SJSA1 (cell line): ENCODE data around the gene NT5C2. TPM values are rescaled to one million over a fixed set of nuclear protein-coding genes. Genes with fewer than 3 reads are reported as not detected.
A peak's percentile ranks its signal among the peaks of the same experiment; 100 is the strongest.
"Not testable (repeated sequence)": the region's sequence is repeated elsewhere in the genome, so short reads cannot be mapped to it uniquely, and the experiment has no call there.

ENCODE experiments used
- DNase-seq, 2 experiments: peaks; one replicate each; pipeline ENCODE4 v3.0.0-alpha.2; 2015 to 2020; ENCODE audit warnings: low spot score in 2 of 2, low read depth in 1 of 2
- H3K27ac ChIP-seq: fragments of 250-450 bp; sonication (Bioruptor Pico); 2 replicates; pipeline ENCODE4 v1.5.1; 2020; ENCODE audit warnings: mild to moderate bottlenecking, moderate library complexity
- H3K27me3 ChIP-seq: fragments of 250-450 bp; sonication (Bioruptor Pico); replicated peaks from 2 replicates; pipeline ENCODE4 v1.5.1; 2020; ENCODE audit warnings: mild to moderate bottlenecking, moderate library complexity
- H3K36me3 ChIP-seq: fragments of 250-450 bp; sonication (Bioruptor Pico); 2 replicates; pipeline ENCODE4 v1.5.1; 2020; ENCODE audit warnings: mild to moderate bottlenecking
- H3K4me1 ChIP-seq: fragments of 250-450 bp; sonication (Bioruptor Pico); replicated peaks from 2 replicates; pipeline ENCODE4 v1.6.1; 2021; ENCODE audit warnings: mild to moderate bottlenecking
- H3K4me3 ChIP-seq: fragments of 250-450 bp; sonication (Bioruptor Pico); 2 replicates; pipeline ENCODE4 v1.5.1; 2020; ENCODE audit warnings: mild to moderate bottlenecking
- H3K9me3 ChIP-seq: fragments of 250-450 bp; sonication (Bioruptor Pico); replicated peaks from 2 replicates; pipeline ENCODE4 v1.5.1; 2020; ENCODE audit warnings: mild to moderate bottlenecking
- total RNA-seq: library from RNA; depleted of rRNA; stranded (reverse); fragments of >200 nt; shearing (Covaris generic); gene quantifications from 2 replicates; pipeline ENCODE4 v1.2.3, GENCODE V29; 2014

NT5C2 gene
- total RNA-seq, 1 experiment from 2014 or later = 97.2 TPM

DNA sequence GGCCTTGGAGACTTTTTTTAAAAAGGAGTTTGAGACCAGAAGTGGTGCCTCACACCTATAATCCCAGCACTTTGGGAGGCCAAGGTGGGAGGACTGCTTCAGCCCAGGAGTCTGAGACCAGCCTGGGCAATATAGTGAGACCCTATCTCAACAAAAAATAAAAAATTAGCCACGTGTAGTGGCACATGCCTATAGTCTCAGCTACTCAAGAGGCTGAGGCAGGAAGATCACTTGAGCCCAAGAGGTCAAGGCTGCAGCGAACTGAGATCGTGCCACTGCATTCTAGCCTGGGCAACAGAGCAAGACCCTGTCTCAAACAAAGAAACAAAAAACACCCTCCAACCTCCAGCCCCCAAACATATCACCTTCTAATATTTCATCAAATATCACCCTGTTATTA, 49.4 kb downstream of the NT5C2 start:
- H3K4me1 ChIP-seq = peaks cover 30% of the 10 kb centered on the region
- H3K4me3 ChIP-seq, H3K27ac ChIP-seq: not testable (repeated sequence)

GRCh38 chr10:103141950-103142349, 51.1 kb downstream of the NT5C2 start:
- Histone ChIP-seq H3K9me3 (no peaks in the 10 kb centered on the region), H3K4me1 (peaks cover 30% of the 10 kb centered on the region)
- DNase-seq = peak in 1 of 2 experiments; percentile 23

More for the DNA sequence above, 49.4 kb downstream of the NT5C2 start:
- H3K27me3 ChIP-seq, DNase-seq, H3K9me3 ChIP-seq: not testable (repeated sequence)
- H3K36me3 ChIP-seq = peaks cover 25% of the 10 kb centered on the region

DNA sequence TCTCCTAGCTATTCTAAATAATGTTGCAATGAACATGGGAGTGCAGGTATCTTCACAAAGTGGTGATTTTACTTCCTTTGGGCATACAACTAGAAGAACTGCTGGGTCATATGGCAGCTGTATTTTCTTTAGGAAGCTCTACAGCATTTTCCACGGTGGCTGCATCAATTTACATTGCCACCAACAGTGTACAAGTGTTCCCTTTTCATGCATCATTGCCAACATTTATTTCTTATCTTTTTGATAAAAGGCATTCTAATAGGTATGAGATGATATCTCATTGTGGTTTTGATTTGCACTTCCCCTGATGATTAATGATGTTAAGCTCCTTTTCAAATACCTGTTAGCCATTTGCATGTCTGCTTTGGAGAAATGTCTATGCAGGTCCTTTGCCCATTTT, 52.6 kb downstream of the NT5C2 start:
- Histone ChIP-seq H3K27ac (no peak overlapping the region), H3K27me3 (no peaks in the 10 kb centered on the region), H3K9me3 (no peaks in the 10 kb centered on the region), H3K4me1 (peaks cover 17% of the 10 kb centered on the region), H3K36me3 (peaks cover 41% of the 10 kb centered on the region), H3K4me3 (no peak overlapping the region)
- no peak for DNase-seq

More at GRCh38 chr10:103141950-103142349, 51.1 kb downstream of the NT5C2 start:
- Histone ChIP-seq H3K36me3 (peaks cover 34% of the 10 kb centered on the region), H3K27me3 (no peaks in the 10 kb centered on the region), H3K27ac (no peak overlapping the region), H3K4me3 (no peak overlapping the region)

DNA sequence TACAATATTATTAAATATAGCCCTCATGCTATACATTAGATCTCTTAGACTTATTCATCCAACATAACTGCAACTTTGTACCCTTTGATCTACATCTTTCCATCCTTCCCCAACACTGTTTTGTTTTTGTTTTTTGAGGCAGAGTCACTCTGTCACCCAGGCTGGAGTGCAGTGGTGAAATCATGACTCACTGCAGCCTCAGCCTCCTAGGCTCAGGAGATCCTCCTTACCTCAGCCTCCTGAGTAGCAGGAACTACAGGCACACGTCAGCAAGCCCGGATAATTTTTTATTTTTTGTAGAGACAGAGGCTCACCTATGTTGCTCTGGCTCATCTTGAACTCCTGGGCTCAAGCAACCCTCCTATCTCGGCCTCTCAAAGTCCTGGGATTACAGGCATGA, 53.3 kb downstream of the NT5C2 start:
- Histone ChIP-seq H3K27ac (no peak overlapping the region), H3K4me3 (no peak overlapping the region), H3K36me3 (peaks cover 48% of the 10 kb centered on the region), H3K9me3 (no peaks in the 10 kb centered on the region), H3K4me1 (peaks cover 10% of the 10 kb centered on the region), H3K27me3 (no peaks in the 10 kb centered on the region)
- no peak for DNase-seq

DNA sequence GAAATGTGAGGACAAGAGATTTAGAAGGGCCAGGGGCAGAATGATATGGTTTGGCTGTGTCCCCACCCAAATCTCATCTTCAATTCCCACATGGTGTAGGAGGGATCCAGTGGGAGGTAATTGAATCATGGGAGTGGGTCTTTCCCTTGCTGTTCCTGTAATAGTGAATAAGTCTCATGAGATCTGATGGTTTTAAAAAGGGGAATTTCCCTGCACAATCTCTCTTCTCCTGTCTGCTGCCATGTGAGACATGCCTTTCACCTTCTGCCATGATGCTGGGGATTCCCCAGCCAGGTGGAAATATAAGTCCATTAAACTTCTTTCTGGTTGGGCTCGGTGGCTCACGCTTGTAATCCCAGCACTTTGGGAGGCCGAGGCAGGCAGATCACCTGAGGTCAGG, 57.9 kb downstream of the NT5C2 start:
- peaks cover 55% of the 10 kb centered on the region for H3K36me3 ChIP-seq
- H3K4me1 ChIP-seq, H3K27me3 ChIP-seq, H3K9me3 ChIP-seq, H3K27ac ChIP-seq, H3K4me3 ChIP-seq, DNase-seq: not testable (repeated sequence)

GRCh38 chr10:103130910-103131309, 62.2 kb downstream of the NT5C2 start:
- no peak overlapping the region for H3K4me3 ChIP-seq
- DNase-seq = no peak
- no peaks in the 10 kb centered on the region for H3K4me1 ChIP-seq
- no peaks in the 10 kb centered on the region for H3K27me3 ChIP-seq
- H3K9me3 ChIP-seq = no peaks in the 10 kb centered on the region
- peaks cover 37% of the 10 kb centered on the region for H3K36me3 ChIP-seq
- no peak overlapping the region for H3K27ac ChIP-seq

- not testable (repeated sequence) for H3K27me3 ChIP-seq, H3K4me1 ChIP-seq, DNase-seq, H3K4me3 ChIP-seq, H3K9me3 ChIP-seq, H3K27ac ChIP-seq
- peaks cover 37% of the 10 kb centered on the region for H3K36me3 ChIP-seq
Observed at GRCh38 chr10:103130180-103130579, 62.9 kb downstream of the NT5C2 start.

DNA sequence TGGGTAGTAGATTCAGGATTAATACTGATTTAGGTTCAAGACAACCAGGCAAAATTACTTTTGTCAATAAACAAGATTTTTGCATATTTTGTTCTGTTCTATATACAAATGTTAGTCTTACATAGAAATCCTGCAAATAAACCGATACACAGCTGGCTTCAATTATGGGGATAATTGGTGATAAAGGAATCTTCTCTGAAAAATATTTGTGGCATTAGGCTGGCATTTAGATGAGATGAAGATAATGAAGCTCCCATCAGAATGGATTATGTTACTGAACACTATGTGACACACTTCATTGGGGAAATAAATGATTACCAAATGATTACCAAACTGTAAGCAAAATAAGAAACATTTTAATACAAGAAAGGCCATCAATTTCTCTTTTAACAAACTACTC, 65.8 kb downstream of the NT5C2 start:
- Histone ChIP-seq H3K27ac (no peak overlapping the region), H3K4me1 (no peaks in the 10 kb centered on the region), H3K27me3 (no peaks in the 10 kb centered on the region), H3K9me3 (no peaks in the 10 kb centered on the region), H3K36me3 (peaks cover 25% of the 10 kb centered on the region; the same call in 1 of the 2 replicates), H3K4me3 (no peak overlapping the region)
- DNase-seq = no peak

DNA sequence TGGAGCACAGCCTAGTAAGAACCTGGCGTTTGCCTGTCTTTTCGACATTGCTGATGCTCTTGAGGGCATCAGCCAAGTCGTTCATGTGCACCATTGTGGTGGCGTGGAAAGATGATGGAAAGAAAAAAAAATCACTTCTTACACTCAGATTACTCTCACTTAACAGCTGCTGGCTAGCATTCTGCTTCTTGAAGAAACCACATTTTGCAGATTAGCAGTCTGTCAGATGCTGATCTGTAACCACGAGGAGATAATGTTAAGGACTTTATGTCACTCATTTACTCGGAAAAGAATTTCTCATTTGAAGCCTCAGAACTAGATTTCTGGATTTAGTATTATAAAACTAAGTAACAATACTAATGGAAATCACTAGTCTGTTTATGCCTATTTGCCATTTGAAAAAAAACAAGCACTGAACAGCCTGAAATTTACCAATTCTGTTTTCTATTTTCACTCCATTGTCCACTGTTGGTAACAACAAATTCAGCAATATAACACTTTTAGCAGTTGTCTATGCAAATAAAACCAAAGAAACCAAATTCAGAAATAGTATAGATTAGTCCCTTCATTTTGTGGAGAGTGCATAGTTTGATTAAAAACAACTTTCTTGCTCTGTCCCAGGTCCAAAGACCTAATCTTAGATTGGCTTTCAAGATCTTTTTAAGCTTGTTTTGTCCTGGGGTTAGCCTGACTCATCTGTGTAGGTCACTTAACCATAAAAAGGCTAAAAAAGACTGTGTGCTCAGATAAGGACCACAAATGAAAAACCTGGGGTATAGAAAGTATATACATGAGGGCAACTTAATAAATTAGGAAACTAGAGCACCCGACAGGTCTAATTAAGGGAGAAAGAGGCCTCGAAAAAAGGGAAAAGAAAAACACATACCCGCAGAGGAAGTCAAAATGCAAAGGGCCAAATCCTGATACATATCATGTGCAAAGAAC, 67.5 kb downstream of the NT5C2 start:
- Histone ChIP-seq H3K4me3 (no peak overlapping the region), H3K27me3 (no peaks in the 10 kb centered on the region), H3K27ac (no peak overlapping the region), H3K36me3 (peaks cover 23% of the 10 kb centered on the region; the same call in 1 of the 2 replicates), H3K9me3 (no peaks in the 10 kb centered on the region), H3K4me1 (no peaks in the 10 kb centered on the region)
- no peak for DNase-seq

DNA sequence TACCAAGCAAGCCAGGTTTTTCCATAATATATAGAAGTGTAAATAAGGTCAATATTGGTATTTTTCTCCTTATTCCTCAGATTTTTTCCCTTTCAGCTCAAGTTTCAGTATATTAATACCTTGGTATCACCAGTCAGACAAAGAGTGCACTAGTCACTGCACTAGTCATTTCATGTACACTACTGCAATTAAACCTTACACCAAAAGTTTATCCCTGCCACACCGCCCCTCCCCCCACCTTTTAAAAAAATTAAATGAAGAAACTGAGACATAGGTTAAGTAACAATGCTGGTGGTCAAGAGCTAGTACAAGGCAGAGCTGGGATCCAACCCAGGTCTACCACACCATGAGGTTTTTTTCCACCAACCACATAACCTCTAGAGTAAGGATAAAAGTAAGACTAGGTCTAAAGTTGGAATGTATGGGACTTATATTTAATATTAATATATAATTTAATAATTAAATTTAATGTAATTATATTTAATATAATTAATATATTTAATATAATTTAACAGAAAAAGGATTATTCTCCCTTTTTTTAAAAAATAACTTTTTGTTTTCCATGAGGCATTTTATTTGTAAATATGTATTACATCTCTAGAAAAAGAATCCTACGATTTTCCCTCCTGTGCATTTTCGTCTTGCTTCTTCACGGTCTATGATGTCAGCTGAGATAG, 68.5 kb downstream of the NT5C2 start:
- no peaks in the 10 kb centered on the region for H3K27me3 ChIP-seq
- H3K4me1 ChIP-seq = no peaks in the 10 kb centered on the region
- H3K36me3 ChIP-seq = peaks cover 22% of the 10 kb centered on the region; the same call in 1 of the 2 replicates
- no peak overlapping the region for H3K27ac ChIP-seq
- DNase-seq = no peak
- no peak overlapping the region for H3K4me3 ChIP-seq
- no peaks in the 10 kb centered on the region for H3K9me3 ChIP-seq

DNA sequence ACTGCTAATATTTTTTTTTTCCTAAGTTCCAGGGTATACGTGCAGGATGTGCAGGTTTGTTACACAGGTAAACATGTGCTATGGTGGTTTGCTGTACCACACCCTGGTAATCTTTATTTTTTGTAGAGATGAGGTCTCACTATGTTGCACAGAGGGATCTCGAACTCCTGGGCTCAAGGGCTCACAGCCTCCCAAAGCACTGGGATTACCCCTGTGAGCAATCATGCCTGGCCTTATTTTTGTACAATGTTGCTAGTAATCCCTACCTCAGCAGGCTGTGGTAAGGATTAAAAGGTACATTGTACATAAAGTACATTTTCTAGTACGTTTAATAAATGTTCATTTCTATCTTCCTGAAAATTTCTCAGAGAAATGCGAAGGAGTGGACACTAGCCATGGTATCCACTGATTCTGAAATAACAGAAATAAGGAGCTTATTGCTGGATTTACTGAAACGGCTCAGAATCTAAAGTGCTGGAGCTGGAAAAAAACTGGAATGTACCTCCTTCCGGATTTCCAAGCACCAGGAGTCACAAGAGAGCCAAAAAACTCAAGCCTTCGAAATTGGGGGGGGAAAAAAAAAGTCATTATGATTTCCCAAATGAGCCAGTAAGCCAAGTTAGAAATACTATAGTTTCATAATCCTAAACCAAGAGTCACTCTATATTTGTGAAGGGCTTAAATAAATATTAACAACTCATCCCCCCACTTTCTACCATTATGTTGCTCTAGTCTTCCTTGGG, 69.6 kb downstream of the NT5C2 start:
- Histone ChIP-seq H3K27me3 (no peaks in the 10 kb centered on the region), H3K4me1 (no peaks in the 10 kb centered on the region), H3K27ac (no peak overlapping the region), H3K9me3 (no peaks in the 10 kb centered on the region), H3K36me3 (peaks cover 24% of the 10 kb centered on the region; the same call in 1 of the 2 replicates), H3K4me3 (no peak overlapping the region)
- DNase-seq = no peak

- no peak for DNase-seq
Observed at GRCh38 chr10:103120977-103121735, 71.9 kb downstream of the NT5C2 start.

DNA sequence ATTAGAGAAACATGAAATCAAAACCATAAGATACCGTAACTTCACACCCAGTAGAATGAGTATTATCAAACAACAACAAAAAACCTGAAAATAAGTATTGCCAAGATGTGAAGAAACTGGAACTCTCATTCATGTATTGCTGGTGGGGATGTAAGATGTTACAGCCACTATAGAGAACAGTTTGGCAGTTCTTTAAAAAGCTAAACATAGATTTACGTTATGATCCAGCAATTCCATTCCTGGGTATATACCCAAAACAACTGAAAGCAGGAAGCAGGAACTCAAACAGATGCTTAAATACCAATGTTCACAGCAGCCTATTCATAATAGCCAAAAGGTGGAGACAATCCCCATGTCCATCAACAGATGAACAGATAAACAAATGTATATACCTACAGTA, 72.5 kb downstream of the NT5C2 start:
- no peak overlapping the region for H3K27ac ChIP-seq
- no peaks in the 10 kb centered on the region for H3K9me3 ChIP-seq
- no peak overlapping the region for H3K4me3 ChIP-seq
- no peaks in the 10 kb centered on the region for H3K27me3 ChIP-seq
- no peak for DNase-seq
- H3K4me1 ChIP-seq = no peaks in the 10 kb centered on the region
- H3K36me3 ChIP-seq = peaks cover 16% of the 10 kb centered on the region; the same call in 1 of the 2 replicates

More at GRCh38 chr10:103120977-103121735, 71.9 kb downstream of the NT5C2 start:
- no peak overlapping the region for H3K4me3 ChIP-seq
- peaks cover 20% of the 10 kb centered on the region; the same call in 1 of the 2 replicates for H3K36me3 ChIP-seq
- no peaks in the 10 kb centered on the region for H3K4me1 ChIP-seq
- H3K27ac ChIP-seq = no peak overlapping the region
- H3K27me3 ChIP-seq = no peaks in the 10 kb centered on the region
- H3K9me3 ChIP-seq = no peaks in the 10 kb centered on the region
